ENCODE data around the gene PPM1H. TPM values are rescaled to one million over a fixed set of nuclear protein-coding genes. Genes with fewer than 3 reads are reported as not detected.
A peak's percentile ranks its signal among the peaks of the same experiment; 100 is the strongest.
"Not testable (repeated sequence)": the region's sequence is repeated elsewhere in the genome, so short reads cannot be mapped to it uniquely, and the experiment has no call there.

The PPM1H gene
- total RNA-seq, 1 experiment from 2014 or later: 65.7 TPM

DNA sequence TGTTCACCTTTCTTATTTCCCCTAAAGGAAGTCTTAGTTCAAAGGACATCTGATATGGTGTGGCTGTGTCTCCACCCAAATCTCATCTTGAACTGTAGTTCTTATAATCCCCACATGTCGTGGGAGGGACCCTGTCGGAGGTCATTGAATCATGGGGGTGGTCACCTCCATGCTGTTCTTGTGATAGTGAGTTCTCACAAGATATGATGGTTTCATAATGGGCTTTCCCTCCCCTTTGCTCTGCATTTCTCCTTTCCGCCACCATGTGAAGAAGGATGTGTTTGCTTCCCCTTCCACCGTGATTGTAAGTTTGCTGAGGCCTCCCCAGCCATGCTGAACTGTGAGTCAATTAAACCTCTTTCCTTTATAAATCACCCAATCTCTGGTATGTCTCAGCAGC lies 123.5 kb downstream of the PPM1H start:
- DNase-seq (ENCODE audit: low spot score); in situ Hi-C loops (cut with HindIII; ENCODE audit: low sequenced_read_pairs): not testable (repeated sequence)

- DNase-seq (ENCODE audit: low spot score): no peak
- in situ Hi-C loops (cut with HindIII; ENCODE audit: low sequenced_read_pairs): no loop called here
Observed at GRCh38 chr12:62808166-62808879, 126.6 kb downstream of the PPM1H start.

GRCh38 chr12:62806893-62807292 lies 128.1 kb downstream of the PPM1H start:
- in situ Hi-C loops (cut with HindIII; ENCODE audit: low sequenced_read_pairs): no loop called here
- no peak for DNase-seq (ENCODE audit: low spot score)

DNA sequence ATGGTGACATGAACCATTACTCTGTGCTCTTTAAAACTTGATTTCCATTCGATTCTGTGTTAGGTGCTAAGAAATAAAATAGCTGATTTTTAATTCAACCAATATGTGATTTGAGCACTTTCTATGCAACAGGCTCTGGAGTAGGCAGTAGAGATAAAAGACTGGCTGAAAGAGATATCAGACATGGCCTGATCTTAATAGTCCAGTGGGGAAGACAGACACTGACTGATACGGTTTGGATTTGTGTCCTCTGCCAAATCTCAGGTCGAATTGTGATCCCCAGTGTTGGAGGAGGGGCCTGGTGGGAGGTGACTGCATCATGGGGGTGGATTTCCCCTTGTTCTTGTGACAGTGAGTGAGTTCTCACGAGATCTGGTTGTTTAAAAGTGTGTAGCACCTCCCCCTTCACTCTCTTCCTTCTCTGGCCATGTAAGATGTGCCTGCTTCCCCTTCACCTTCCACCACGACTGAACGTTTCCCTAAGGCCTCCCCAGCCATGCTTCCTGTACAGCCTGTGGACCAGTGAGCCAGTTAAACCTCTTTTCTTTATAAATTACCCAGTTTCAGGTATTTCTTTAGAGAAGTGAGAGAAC lies 128.6 kb downstream of the PPM1H start:
- no peak for DNase-seq (ENCODE audit: low spot score)
- in situ Hi-C loops (cut with HindIII; ENCODE audit: low sequenced_read_pairs): no loop called here

DNA sequence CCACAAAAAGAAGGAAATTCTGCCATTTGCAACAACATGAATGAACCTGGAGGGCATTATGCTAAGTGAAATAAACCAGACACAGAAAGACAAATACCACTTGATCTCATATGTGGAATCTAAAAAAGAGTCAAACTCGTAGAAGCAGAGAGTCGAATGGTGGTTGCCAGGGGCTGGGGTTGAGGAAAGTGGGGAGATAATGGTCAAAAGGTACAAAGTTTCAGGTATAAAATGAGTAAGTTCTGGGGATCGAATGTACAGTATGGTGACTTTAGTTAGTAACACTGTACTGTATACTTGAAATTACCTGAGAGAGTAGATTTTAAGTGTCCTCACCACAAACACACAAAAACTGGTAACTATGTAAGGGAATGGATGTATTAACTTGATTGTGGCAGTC lies 129.4 kb downstream of the PPM1H start:
- in situ Hi-C loops (cut with HindIII; ENCODE audit: low sequenced_read_pairs): no loop called here
- no peak for DNase-seq (ENCODE audit: low spot score)

GRCh38 chr12:62803756-62804155 lies 131.2 kb downstream of the PPM1H start:
- no peak for DNase-seq (ENCODE audit: low spot score)
- in situ Hi-C loops (cut with HindIII; ENCODE audit: low sequenced_read_pairs): no loop called here

DNA sequence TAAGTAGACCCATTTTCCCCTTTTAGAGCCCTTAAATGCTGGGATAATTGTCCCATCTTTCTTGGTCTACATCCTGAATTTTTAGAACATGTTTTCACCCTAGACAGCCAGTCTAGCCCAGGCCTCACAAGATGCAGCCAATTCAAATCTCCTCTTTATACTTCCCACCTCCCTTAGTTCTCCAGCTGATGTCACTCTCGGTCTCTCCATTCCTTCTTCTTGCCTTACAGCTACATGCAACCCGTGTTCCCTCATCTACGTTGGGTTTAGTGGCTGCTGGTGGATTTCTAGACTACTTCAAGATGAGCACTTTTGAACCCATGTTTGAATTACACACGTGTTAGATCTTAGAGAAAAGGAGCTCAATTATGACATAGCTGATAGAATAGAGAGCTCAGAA lies 132.0 kb downstream of the PPM1H start:
- DNase-seq (ENCODE audit: low spot score): peak; percentile 88
- in situ Hi-C loops (cut with HindIII; ENCODE audit: low sequenced_read_pairs): no loop called here

- no peak for DNase-seq (ENCODE audit: low spot score)
- in situ Hi-C loops (cut with HindIII; ENCODE audit: low sequenced_read_pairs): no loop called here
Observed at GRCh38 chr12:62802321-62802720, 132.6 kb downstream of the PPM1H start.

DNA sequence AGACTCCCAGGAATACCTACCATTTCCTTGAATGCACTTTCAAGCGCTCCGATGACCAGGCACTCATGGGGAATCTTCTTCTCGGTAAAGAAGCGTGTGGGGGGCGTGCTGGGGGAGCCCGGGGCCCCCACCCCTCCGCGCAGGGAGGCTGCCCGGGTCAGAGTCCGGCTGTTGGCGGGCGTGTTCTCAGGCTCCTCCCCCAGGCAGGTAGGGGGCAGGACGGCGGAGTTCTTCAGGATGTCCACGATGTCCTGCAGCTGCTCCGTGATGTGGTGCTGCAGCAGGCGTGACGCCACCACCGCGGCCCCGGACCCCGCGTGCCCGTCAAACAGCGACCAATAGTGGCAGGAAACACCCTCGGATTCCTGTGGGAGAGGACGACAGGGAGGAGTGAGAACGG lies 133.2 kb downstream of the PPM1H start:
- no peak for DNase-seq (ENCODE audit: low spot score)
- in situ Hi-C loops (cut with HindIII; ENCODE audit: low sequenced_read_pairs): no loop called here

DNA sequence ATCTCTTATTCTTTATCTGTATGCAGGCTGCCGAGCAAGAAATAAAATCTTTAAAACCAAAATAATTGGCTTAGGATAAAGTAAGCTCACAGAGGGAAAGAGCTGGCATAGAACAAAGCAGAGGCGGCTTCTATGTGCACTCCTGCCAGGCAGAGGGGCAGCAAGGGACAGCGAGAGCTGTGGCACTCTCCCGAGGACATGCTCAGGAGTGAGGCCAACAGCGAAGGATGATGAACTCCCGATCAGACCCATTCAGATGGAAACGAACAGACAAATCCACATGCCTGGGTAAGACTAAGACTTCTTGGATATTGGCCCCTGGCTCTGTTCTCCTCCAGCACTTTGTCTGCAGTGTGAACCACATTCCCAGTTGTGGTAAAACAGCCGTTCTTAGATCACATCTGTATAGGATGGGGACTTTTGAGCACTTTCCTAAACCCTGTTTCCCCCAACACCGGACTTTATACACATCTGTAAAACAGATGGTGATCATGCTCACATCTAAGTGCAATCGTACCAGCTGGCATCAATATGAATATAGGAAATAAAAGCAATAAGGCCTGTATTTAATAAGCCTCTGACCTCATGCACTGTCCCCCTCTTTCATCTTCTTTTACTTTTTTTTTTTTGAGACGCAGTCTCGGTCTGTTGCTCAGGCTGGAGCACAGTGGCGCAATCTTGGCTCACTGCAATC lies 134.1 kb downstream of the PPM1H start:
- in situ Hi-C loops (cut with HindIII; ENCODE audit: low sequenced_read_pairs): no loop called here
- DNase-seq (ENCODE audit: low spot score): no peak

DNA sequence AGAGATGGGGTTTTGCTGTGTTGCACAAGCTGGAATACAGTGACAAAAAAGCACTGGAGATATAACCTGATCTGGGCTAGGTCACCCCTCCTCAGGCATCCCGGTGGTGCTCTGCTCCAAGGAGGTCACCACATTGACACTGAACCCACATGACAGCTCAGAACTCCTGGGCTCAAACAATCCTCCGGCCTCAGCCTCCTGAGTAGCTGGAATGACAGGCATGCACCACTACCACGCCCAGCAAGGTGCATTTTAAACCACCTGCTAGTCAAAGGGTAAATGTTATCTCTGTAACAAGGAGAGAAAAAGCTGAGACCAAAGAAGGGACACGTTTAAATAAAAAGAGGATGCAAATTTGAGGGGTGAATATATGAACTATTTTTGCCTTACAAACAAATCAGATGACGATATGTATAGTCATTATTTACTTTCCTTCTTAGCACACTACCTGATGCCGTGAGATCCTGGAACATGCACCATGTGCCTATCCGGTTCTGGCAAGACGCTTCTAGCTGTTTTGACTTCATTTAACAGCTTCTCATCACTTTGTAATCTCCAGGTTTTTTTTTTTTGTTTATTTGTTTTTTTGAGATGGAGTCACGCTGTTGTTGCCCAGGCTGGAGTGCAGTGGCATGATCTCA lies 135.1 kb downstream of the PPM1H start:
- no peak for DNase-seq (ENCODE audit: low spot score)
- in situ Hi-C loops (cut with HindIII; ENCODE audit: low sequenced_read_pairs): loop anchor here (10.0 kb wide), 1 partner anchor 215 kb away; no protein-coding TSS in a partner anchor

DNA sequence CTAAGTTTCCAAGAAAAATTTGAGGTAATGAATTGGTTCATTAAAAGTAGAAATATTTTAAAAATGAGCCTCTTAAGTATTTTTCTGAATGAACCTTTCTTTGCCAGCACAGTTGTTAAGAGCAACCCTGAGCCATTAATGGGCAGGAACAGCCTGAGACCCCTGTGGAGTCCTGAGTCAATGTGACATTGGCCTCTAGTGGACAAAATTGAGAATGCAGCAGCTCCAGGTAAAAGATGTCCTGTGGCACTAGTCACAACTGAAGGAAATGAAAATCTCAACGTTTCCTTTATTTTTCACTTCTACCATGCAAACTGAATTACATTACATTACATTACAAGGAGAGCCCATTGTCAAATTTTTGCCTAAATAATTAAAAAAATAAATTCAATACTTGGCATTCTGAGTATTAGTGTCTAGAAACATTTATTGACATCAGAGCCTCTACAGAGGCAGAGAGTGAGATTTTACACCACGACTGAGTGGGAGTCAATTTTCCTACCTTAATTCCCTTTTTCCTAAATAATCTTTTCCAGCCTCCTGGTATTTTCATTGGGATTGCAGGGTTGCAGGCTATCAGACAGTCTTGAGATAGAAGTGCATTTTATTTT lies 135.7 kb downstream of the PPM1H start:
- DNase-seq (ENCODE audit: low spot score): peak; percentile 93
- in situ Hi-C loops (cut with HindIII; ENCODE audit: low sequenced_read_pairs): loop anchor here (10.0 kb wide), 1 partner anchor 214 kb away; no protein-coding TSS in a partner anchor

- in situ Hi-C loops (cut with HindIII; ENCODE audit: low sequenced_read_pairs): loop anchor here (10.0 kb wide), 1 partner anchor 209 kb away; no protein-coding TSS in a partner anchor
- no peak for DNase-seq (ENCODE audit: low spot score)
Observed at GRCh38 chr12:62794218-62794583, 140.7 kb downstream of the PPM1H start.

DNA sequence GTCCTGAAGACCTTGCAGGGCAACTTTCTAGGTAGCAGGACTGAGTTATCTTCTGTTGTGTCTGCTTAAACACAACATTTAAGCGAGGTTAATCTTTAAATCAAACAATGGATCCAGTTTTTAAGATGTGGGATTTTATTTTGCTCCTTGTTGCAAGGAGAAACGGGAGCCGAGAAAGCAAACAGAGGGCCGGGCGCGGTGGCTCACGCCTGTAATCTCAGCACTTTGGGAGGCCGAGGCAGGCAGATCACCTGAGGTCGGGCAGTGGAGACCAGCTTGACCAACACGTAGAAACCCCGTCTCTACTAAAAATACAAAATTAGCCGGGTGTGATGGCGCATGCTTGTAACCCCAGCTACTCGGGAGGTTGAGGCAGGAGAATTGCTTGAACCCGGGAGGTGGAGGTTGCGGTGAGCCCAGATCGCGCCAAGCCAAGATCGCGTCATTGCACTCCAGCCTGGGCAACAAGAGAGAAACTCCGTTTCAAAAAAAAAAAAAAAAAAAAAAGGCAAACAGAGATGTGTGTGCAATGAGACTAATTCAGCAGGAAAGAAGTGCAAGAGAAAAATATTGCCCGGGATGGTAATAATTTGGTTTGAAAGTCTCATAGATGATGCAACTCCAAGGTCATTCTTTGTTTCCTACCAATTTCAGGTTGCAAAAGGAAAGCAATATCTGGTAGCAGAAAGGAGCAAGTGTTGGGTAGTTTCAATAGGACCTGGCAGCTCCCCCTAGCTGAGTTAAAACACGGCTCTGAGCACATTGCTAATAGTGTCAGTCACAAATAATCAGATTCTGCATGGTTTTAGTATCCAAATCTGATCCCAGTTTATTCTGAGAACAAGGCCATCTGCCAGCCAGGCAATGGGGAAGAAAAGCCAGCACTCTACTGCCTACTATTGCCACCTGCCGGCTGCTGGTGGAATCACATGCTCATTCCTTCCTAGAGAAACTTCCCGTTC lies 141.4 kb downstream of the PPM1H start:
- DNase-seq (ENCODE audit: low spot score): peak; percentile 95
- in situ Hi-C loops (cut with HindIII; ENCODE audit: low sequenced_read_pairs): loop anchor here (10.0 kb wide), 1 partner anchor 209 kb away; no protein-coding TSS in a partner anchor

DNA sequence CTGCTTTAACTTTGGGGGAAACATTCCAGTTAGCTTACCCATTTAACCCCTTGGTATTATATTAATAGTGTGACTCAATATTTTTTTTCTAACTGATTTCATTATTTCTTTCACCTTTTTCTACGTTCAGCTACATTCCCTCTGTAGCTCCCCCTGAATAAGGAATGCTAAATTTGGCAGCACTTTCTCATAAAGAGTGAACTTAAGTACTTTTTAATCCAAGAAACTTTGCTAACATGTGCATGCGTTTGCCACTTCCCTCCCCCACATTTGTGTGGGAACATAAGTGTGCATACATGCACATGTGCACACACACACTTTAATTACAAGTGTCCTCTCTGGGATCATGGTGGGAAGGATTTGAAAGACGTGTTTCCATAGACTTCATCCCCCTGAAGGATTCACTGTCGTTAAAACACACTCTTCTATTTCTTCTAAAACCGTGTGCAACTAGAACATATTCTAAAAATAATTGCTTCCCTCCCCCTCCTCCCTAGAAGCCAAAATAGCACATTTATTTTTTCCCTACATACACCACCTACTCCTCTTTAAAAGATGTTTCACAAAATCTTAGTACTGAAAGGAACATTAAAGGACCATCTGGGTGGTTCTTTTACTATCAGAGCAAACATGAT lies 142.6 kb downstream of the PPM1H start:
- in situ Hi-C loops (cut with HindIII; ENCODE audit: low sequenced_read_pairs): loop anchor here (10.0 kb wide), 1 partner anchor 208 kb away; no protein-coding TSS in a partner anchor
- peak; percentile 60 for DNase-seq (ENCODE audit: low spot score)

DNA sequence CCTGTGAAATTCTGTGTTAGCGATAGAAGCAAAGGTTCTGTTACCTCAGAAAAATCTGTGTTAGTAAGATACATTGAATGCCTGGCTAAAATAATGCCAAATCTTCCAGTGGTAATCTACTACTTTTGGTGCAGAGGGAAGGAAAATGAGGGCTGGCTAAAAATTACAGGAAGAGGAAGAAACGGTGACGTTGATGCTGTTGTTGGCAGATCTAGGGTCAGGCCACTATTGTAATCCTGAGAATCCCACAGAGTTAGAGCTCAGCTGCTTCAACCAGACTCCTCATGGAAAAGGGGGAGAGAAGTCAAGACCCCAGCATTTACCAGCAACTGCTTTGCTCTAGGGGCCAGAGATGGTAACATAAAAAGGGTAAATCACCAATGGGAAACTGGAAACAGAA lies 145.1 kb downstream of the PPM1H start:
- no peak for DNase-seq (ENCODE audit: low spot score)
- in situ Hi-C loops (cut with HindIII; ENCODE audit: low sequenced_read_pairs): loop anchor here (10.0 kb wide), 1 partner anchor 205 kb away; no protein-coding TSS in a partner anchor

GRCh38 chr12:62787611-62788010 lies 147.3 kb downstream of the PPM1H start:
- in situ Hi-C loops (cut with HindIII; ENCODE audit: low sequenced_read_pairs): no loop called here
- no peak for DNase-seq (ENCODE audit: low spot score)

DNA sequence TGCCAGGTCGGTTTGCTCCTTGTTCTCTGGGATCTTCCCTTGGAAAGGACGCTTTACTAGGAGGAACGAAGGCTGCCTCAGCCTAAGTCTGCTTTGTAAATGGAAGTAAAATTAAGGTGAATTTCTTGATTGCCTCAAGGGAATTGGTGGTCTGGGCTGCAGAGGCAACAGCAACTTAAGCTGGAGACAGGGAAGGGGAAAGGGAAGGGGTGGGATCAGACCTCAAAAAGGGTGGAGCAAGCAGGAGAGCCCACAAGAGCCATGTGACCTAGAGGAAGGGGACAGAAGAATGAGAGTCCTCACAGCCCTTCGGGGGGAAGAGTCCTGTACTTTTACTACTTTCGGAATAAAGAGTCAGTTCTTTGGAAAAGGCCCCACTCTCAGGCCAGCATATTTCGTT lies 147.9 kb downstream of the PPM1H start:
- in situ Hi-C loops (cut with HindIII; ENCODE audit: low sequenced_read_pairs): no loop called here
- DNase-seq (ENCODE audit: low spot score): no peak

Data from G401 (cell line).